Neural progenitor cell (in vitro differentiated cells): ENCODE data around the gene UBIAD1. TPM values are rescaled to one million over a fixed set of nuclear protein-coding genes. Genes with fewer than 3 reads are reported as not detected.

Experiments used
- DNase-seq: peaks from one replicate; pipeline ENCODE4 v3.0.0-alpha.2; 2016; ENCODE audit warnings: low spot score
- H2AFZ ChIP-seq: fragments of 200-600 bp; sonication (generic); replicated peaks from 2 replicates; pipeline ENCODE4 v1.6.1; 2016; ENCODE audit warnings: antibody characterized with exemption
- H3F3A ChIP-seq: fragments of 200-600 bp; sonication (generic); 2 replicates; pipeline ENCODE4 v1.6.1; 2016; ENCODE audit warnings: antibody characterized with exemption, low read depth
- H3K27ac ChIP-seq: fragments of 200-600 bp; sonication (generic); 2 replicates; pipeline ENCODE4 v1.5.1; 2016; ENCODE audit warnings: mild to moderate bottlenecking
- H3K27me3 ChIP-seq: fragments of 200-600 bp; sonication (generic); 2 replicates; pipeline ENCODE4 v1.6.1; 2016; ENCODE audit warnings: mild to moderate bottlenecking, moderate library complexity
- H3K36me3 ChIP-seq: fragments of 200-600 bp; sonication (generic); 2 replicates; pipeline ENCODE4 v1.5.1; 2016
- H3K4me1 ChIP-seq: fragments of 200-600 bp; sonication (generic); 2 replicates; pipeline ENCODE4 v1.6.1; 2016; ENCODE audit warnings: mixed run types
- H3K4me2 ChIP-seq: fragments of 200-600 bp; sonication (generic); 2 replicates; pipeline ENCODE4 v1.6.1; 2016
- H3K4me3 ChIP-seq: fragments of 200-600 bp; sonication (generic); 2 replicates; pipeline ENCODE4 v1.5.1; 2016
- H3K79me2 ChIP-seq: fragments of 200-600 bp; sonication (generic); 2 replicates; pipeline ENCODE4 v1.6.1; 2016; ENCODE audit warnings: low read depth
- H3K9ac ChIP-seq: fragments of 200-600 bp; sonication (generic); 2 replicates; pipeline ENCODE4 v1.6.1; 2016
- H3K9me3 ChIP-seq: fragments of 200-600 bp; sonication (generic); 2 replicates; pipeline ENCODE4 v1.5.1; 2016; ENCODE audit warnings: low read depth
- H4K20me1 ChIP-seq: fragments of 200-600 bp; sonication (generic); 2 replicates; pipeline ENCODE4 v1.6.1; 2016; ENCODE audit warnings: low read depth
- H3K27ac Mint-ChIP-seq: 3 replicates; pipeline ENCODE4 v1.8.0; 2021; ENCODE audit warnings: mixed read lengths
- H3K27me3 Mint-ChIP-seq: 2 replicates; pipeline ENCODE4 v1.8.0; 2022; ENCODE audit warnings: low read depth, mild to moderate bottlenecking, inconsistent platforms, moderate library complexity, mixed read lengths; ENCODE audit not compliant: insufficient read depth
- H3K36me3 Mint-ChIP-seq: 3 replicates; pipeline ENCODE4 v1.8.0; 2021; ENCODE audit warnings: mixed read lengths
- H3K4me1 Mint-ChIP-seq: 3 replicates; pipeline ENCODE4 v1.8.0; 2021; ENCODE audit warnings: mixed read lengths
- H3K4me3 Mint-ChIP-seq: 3 replicates; pipeline ENCODE4 v1.8.0; 2021; ENCODE audit warnings: mild to moderate bottlenecking, moderate library complexity, mixed read lengths
- H3K9me3 Mint-ChIP-seq: 3 replicates; pipeline ENCODE4 v1.8.0; 2020; ENCODE audit warnings: mixed read lengths
- EZH2 ChIP-seq: fragments of 200-600 bp; sonication (generic); IDR thresholded peaks from 2 replicates; pipeline ENCODE4 v1.6.1; 2017; ENCODE audit warnings: antibody characterized with exemption, mild to moderate bottlenecking, moderate library complexity
- EZH2phosphoT487 ChIP-seq: fragments of 200-600 bp; sonication (generic); IDR thresholded peaks from 2 replicates; pipeline ENCODE4 v1.6.1; 2017; ENCODE audit warnings: antibody characterized with exemption
- total RNA-seq: library from RNA; depleted of rRNA; stranded (reverse); fragments of >200 nt; gene quantifications from 2 replicates; pipeline ENCODE4 v1.2.3, GENCODE V29; 2015; ENCODE audit warnings: low replicate concordance
- TF ChIP-seq, protein P1 (sequence below): fragments of 200-600 bp; sonication (generic); IDR thresholded peaks from 2 replicates; pipeline ENCODE4 v1.5.1; 2017; ENCODE audit warnings: antibody characterized with exemption, mild to moderate bottlenecking

Gene UBIAD1
- total RNA-seq, 1 donor from 2014 or later = 11.0 TPM

DNA sequence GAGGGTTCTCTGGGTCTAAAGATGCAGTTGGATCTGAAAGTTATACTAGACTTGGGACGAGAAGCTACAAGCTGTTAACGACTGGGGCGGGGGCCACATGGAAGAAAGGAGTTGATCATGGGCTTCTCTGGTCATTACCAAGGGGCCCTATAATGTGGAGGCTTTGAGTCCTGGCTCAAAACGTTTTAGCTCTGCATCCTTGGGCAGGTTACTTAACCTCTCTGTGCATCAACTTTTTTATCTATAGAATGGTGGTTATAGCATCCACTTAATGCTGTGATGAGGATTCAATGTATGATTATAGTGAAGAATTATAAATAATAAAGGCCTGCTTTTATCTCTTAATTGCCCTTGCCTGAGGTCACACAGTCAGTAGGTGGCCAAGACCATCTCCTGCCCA lies 53.1 kb downstream of the UBIAD1 start:
- Histone ChIP-seq H3K4me1 (no peaks in the 10 kb centered on the region), H3K27ac (no peak overlapping the region), H4K20me1 (no peaks in the 10 kb centered on the region), H3K36me3 (no peaks in the 10 kb centered on the region), H3F3A (no peaks in the 10 kb centered on the region), H3K9me3 (no peaks in the 10 kb centered on the region), H3K4me3 (no peak overlapping the region), H3K4me2 (no peak overlapping the region), H3K9ac (no peak overlapping the region), H2AFZ (no peak overlapping the region), H3K79me2 (no peaks in the 10 kb centered on the region), H3K27me3 (no peaks in the 10 kb centered on the region)
- Mint-ChIP-seq H3K4me3 (no peak overlapping the region), H3K4me1 (peaks cover 41% of the 10 kb centered on the region), H3K36me3 (no peaks in the 10 kb centered on the region), H3K27me3 (peaks cover 6% of the 10 kb centered on the region), H3K9me3 (no peaks in the 10 kb centered on the region), H3K27ac (no peak overlapping the region)
- no peak for DNase-seq
- TF ChIP-seq, protein P1, sequence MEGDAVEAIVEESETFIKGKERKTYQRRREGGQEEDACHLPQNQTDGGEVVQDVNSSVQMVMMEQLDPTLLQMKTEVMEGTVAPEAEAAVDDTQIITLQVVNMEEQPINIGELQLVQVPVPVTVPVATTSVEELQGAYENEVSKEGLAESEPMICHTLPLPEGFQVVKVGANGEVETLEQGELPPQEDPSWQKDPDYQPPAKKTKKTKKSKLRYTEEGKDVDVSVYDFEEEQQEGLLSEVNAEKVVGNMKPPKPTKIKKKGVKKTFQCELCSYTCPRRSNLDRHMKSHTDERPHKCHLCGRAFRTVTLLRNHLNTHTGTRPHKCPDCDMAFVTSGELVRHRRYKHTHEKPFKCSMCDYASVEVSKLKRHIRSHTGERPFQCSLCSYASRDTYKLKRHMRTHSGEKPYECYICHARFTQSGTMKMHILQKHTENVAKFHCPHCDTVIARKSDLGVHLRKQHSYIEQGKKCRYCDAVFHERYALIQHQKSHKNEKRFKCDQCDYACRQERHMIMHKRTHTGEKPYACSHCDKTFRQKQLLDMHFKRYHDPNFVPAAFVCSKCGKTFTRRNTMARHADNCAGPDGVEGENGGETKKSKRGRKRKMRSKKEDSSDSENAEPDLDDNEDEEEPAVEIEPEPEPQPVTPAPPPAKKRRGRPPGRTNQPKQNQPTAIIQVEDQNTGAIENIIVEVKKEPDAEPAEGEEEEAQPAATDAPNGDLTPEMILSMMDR = no peak
- no peak for TF ChIP-seq EZH2
- TF ChIP-seq EZH2phosphoT487 = no peak

DNA sequence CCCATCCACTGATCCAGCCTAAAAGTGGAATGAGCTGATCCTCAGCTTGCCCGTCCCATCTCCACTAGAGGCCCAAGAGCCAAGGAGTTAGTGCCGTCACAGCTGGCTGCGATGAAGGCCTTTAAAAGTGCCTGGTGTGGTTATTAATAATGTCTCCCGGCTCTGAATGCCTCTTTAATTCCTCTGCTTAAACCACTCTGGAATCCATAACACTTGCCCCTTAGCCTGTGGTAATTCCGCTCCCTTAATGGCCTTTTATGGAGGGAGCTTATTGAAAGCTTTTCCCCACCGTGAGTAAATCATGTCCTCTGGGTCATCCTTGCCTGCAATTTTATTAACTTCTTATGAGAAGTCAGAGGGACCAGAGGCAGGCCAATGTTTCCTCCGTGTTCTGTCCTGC lies 55.4 kb downstream of the UBIAD1 start:
- H3K27ac ChIP-seq = no peak overlapping the region
- peak overlapping the region; percentile 19 for H3K27ac Mint-ChIP-seq

DNA sequence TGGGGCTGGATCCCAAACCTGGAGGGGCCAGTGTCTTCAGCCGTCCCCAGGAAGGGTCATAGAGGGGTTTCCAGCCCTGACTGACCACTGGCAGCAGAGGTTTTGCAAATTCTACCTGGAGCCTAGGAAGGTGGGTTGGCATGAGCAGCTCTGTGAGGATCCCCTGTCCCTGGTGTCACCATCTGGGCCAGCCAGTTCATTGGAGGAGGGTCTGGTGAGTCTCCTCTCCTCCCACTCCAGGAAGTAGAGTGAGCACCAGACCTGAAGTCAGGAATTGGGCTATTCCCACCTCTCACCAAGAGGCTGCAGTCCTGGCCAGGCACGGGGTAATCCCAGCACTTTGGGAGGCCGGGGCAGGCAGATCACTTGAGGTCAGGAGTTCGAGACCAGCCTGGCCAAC lies 57.4 kb downstream of the UBIAD1 start:
- H3K4me1 Mint-ChIP-seq = peaks cover 45% of the 10 kb centered on the region
- Histone ChIP-seq H3K4me3 (no peak overlapping the region), H3K4me2 (no peak overlapping the region), H3K36me3 (no peaks in the 10 kb centered on the region), H3K4me1 (no peaks in the 10 kb centered on the region), H3F3A (no peaks in the 10 kb centered on the region), H3K9ac (no peak overlapping the region), H3K27me3 (no peaks in the 10 kb centered on the region), H3K27ac (no peak overlapping the region), H3K9me3 (no peaks in the 10 kb centered on the region), H4K20me1 (no peaks in the 10 kb centered on the region), H3K79me2 (no peaks in the 10 kb centered on the region), H2AFZ (no peak overlapping the region)
- H3K4me3 Mint-ChIP-seq = no peak overlapping the region
- TF ChIP-seq, protein P1 = no peak
- TF ChIP-seq EZH2phosphoT487 = no peak
- H3K36me3 Mint-ChIP-seq = peaks cover 2% of the 10 kb centered on the region
- H3K9me3 Mint-ChIP-seq = no peaks in the 10 kb centered on the region
- no peak overlapping the region for H3K27ac Mint-ChIP-seq
- DNase-seq = no peak
- H3K27me3 Mint-ChIP-seq = peaks cover 5% of the 10 kb centered on the region

More for the DNA sequence above, 55.4 kb downstream of the UBIAD1 start:
- no peak overlapping the region for H3K4me2 ChIP-seq
- DNase-seq = no peak
- peaks cover 7% of the 10 kb centered on the region for H3K27me3 Mint-ChIP-seq
- TF ChIP-seq, protein P1 = no peak
- TF ChIP-seq EZH2 = no peak
- no peak for TF ChIP-seq EZH2phosphoT487
- H3K4me3 Mint-ChIP-seq = peak overlapping the region; percentile 14
- H2AFZ ChIP-seq = no peak overlapping the region
- no peaks in the 10 kb centered on the region for H3K79me2 ChIP-seq
- H3K27me3 ChIP-seq = no peaks in the 10 kb centered on the region
- no peaks in the 10 kb centered on the region for H3K9me3 Mint-ChIP-seq
- H3K4me3 ChIP-seq = no peak overlapping the region
- H3K9ac ChIP-seq = no peak overlapping the region
- no peaks in the 10 kb centered on the region for H4K20me1 ChIP-seq
- no peaks in the 10 kb centered on the region for H3F3A ChIP-seq
- H3K4me1 ChIP-seq = no peaks in the 10 kb centered on the region
- peaks cover 50% of the 10 kb centered on the region for H3K4me1 Mint-ChIP-seq
- H3K36me3 ChIP-seq = no peaks in the 10 kb centered on the region
- H3K36me3 Mint-ChIP-seq = peaks cover 2% of the 10 kb centered on the region
- H3K9me3 ChIP-seq = no peaks in the 10 kb centered on the region
